Thyroid gland (tissue), 4 donors: ENCODE data around the gene SH3D19.

Source experiments
- POLR2A ChIP-seq, 2 donors: fragments of 450-650 bp; IDR thresholded peaks; one replicate each; pipeline ENCODE4 v1.6.1; 2017; ENCODE audit warnings: antibody characterized with exemption in 2 of 2, mild to moderate bottlenecking in 2 of 2, moderate library complexity in 1 of 2
- TF ChIP-seq, protein P1 (sequence below), 6 experiments: fragments of 200-600 bp in 3 of 6; fragments of 450-650 bp in 3 of 6; sonication (generic) in 3 of 6; IDR thresholded peaks; one replicate each; pipeline ENCODE4 v1.5.1; 2016 to 2019; ENCODE audit warnings: antibody characterized with exemption in 6 of 6, mild to moderate bottlenecking in 2 of 6, inconsistent platforms in 1 of 6, moderate library complexity in 1 of 6

DNA sequence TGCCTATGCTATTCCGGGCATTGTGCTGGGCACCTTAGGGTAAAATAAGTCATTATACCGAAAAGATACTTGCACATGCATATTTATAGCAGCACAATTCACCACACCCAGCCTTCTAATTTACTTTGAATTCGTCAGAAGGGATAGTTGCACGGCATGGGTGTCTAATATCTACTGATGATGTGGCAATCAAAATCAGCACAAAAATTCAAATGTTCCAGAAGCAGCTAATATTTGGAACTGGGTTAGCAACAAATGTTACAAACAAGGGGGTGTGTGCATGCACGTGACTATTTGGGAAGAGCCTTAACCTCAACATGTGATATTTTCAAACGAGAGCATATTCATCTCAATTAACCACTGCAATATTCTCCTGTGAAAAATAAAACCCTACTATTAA is 128.2 kb downstream of the SH3D19 start:
- TF ChIP-seq, protein P1, sequence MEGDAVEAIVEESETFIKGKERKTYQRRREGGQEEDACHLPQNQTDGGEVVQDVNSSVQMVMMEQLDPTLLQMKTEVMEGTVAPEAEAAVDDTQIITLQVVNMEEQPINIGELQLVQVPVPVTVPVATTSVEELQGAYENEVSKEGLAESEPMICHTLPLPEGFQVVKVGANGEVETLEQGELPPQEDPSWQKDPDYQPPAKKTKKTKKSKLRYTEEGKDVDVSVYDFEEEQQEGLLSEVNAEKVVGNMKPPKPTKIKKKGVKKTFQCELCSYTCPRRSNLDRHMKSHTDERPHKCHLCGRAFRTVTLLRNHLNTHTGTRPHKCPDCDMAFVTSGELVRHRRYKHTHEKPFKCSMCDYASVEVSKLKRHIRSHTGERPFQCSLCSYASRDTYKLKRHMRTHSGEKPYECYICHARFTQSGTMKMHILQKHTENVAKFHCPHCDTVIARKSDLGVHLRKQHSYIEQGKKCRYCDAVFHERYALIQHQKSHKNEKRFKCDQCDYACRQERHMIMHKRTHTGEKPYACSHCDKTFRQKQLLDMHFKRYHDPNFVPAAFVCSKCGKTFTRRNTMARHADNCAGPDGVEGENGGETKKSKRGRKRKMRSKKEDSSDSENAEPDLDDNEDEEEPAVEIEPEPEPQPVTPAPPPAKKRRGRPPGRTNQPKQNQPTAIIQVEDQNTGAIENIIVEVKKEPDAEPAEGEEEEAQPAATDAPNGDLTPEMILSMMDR (IDR thresholded peaks at IDR 0.05) = no peak
- TF ChIP-seq POLR2A (IDR thresholded peaks at IDR 0.05) = no peak
